Activated CD4-positive, alpha-beta T cell treated with anti-CD3 and anti-CD28 coated beads, Interleukin-2, amount 50 U/mL, for 24 hours (primary cell): ENCODE data around the gene CACNA1E.
"Not testable (repeated sequence)": the region's sequence is repeated elsewhere in the genome, so short reads cannot be mapped to it uniquely, and the experiment has no call there.

Experiments
- DNase-seq, 2 donors: peaks; one replicate each; pipeline ENCODE4 v3.0.0-alpha.2; 2020; ENCODE audit warnings: low read depth in 1 of 2, low spot score in 1 of 2

CACNA1E gene

GRCh38 chr1:181798191-181798926 is 315.0 kb downstream of the CACNA1E start:
- no peak for DNase-seq

- no peak for DNase-seq
Measured at GRCh38 chr1:181801617-181802016, 318.3 kb downstream of the CACNA1E start.

GRCh38 chr1:181802466-181802865 is 319.1 kb downstream of the CACNA1E start:
- no peak for DNase-seq

GRCh38 chr1:181803421-181803820 is 320.1 kb downstream of the CACNA1E start:
- DNase-seq, result no peak

GRCh38 chr1:181804989-181805388 is 321.7 kb downstream of the CACNA1E start:
- no peak for DNase-seq

GRCh38 chr1:181806746-181807145 is 323.4 kb downstream of the CACNA1E start:
- DNase-seq, result no peak

- no peak for DNase-seq
Measured at GRCh38 chr1:181807251-181807650, 323.9 kb downstream of the CACNA1E start.

GRCh38 chr1:181809991-181810545 is 326.8 kb downstream of the CACNA1E start:
- no peak for DNase-seq

GRCh38 chr1:181812208-181812607 is 328.9 kb downstream of the CACNA1E start:
- no peak for DNase-seq

- DNase-seq, result no peak
Measured at GRCh38 chr1:181813266-181813665, 329.9 kb downstream of the CACNA1E start.

- no peak for DNase-seq
Measured at GRCh38 chr1:181816608-181817007, 333.3 kb downstream of the CACNA1E start.

GRCh38 chr1:181817091-181817490 is 333.8 kb downstream of the CACNA1E start:
- DNase-seq, result no peak

GRCh38 chr1:181818459-181818858 is 335.1 kb downstream of the CACNA1E start:
- no peak for DNase-seq

GRCh38 chr1:181818943-181819342 is 335.6 kb downstream of the CACNA1E start:
- no peak for DNase-seq

GRCh38 chr1:181821701-181822100 is 338.4 kb downstream of the CACNA1E start:
- no peak for DNase-seq

- DNase-seq, result not testable (repeated sequence)
Measured at GRCh38 chr1:181832173-181832880, 349.0 kb downstream of the CACNA1E start.

GRCh38 chr1:181846001-181846645 is 362.8 kb downstream of the CACNA1E start:
- no peak for DNase-seq

- no peak for DNase-seq
Measured at GRCh38 chr1:181846681-181847080, 363.4 kb downstream of the CACNA1E start.

- no peak for DNase-seq
Measured at GRCh38 chr1:181849071-181849470, 365.8 kb downstream of the CACNA1E start.

GRCh38 chr1:181854212-181854611 is 370.9 kb downstream of the CACNA1E start:
- not testable (repeated sequence) for DNase-seq

- DNase-seq, result no peak
Measured at GRCh38 chr1:181855380-181855779, 372.1 kb downstream of the CACNA1E start.
